ENCODE measurements around the gene MDK.
"Not testable (repeated sequence)": the region's sequence is repeated elsewhere in the genome, so short reads cannot be mapped to it uniquely, and the experiment has no call there.

Gene MDK

DNA sequence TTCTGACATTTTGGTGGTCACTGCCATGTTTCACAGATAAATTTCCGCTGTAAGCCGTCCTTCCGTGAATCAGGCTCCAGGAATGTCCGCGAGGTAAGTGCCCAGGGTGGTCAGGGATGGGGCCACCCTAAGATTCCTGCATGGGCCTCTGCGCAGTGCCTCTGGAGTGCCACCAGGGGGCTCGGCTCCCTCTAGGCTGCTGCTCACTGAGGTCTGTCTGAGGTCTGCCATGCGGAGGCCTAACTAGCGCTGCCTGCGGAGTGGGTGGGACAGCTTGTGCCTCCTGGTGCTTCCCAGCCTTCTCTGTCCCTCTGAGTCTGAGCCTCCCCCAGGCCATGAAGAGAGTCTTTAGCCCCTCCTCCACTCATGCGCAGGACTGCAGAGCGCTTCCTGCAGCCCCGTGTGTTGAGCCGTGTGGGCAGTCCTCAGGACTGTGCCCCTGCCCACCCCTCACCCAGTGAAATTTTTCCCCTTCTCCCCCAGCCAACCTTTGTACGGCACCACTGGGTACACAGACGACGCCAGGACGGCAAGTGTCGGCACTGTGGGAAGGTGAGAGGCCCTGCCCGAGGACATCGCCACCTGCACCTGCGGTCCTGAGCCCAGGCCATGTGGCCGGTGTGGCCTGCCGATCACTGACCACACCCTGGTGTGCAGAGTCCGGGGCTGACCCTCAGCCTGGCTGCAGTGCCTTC, 11.9 kb upstream of the MDK start:
- peak; percentile 58 to 65 for DNase-seq

DNA sequence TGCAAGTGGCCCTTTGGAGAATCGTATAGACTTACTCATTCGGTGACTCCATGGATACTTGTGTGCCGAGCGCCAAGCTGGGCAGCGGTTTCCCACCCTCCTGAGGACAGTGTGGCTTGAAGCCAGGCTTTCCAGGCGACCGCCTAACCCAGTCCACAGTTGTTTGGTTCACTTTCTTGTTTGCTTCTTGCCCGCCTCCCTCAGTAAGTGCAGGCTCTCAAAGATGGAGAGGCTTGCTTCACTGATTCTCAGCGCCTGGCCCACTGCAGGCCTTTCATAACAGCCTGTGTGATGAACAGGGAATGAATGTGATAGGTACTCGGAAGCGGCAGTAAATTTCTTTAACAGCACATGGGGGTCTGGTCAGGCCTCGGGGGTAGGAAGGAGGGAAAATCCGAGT, 11.2 kb upstream of the MDK start:
- DNase-seq: no peak

DNA sequence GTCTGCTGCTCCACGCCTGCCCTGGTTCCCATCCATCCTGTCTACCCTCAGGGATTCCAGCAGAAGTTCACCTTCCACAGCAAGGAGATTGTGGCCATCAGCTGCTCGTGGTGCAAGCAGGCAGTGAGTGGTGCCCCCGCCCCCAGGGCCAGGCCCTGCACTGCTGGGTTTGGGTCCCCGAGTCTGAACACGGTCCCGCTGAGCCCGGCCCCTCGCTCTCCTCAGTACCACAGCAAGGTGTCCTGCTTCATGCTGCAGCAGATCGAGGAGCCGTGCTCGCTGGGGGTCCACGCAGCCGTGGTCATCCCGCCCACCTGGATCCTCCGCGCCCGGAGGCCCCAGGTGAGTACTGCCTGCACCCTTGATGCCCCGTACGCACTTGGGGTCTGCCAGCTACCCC, 10.2 kb upstream of the MDK start:
- not testable (repeated sequence) for DNase-seq

DNA sequence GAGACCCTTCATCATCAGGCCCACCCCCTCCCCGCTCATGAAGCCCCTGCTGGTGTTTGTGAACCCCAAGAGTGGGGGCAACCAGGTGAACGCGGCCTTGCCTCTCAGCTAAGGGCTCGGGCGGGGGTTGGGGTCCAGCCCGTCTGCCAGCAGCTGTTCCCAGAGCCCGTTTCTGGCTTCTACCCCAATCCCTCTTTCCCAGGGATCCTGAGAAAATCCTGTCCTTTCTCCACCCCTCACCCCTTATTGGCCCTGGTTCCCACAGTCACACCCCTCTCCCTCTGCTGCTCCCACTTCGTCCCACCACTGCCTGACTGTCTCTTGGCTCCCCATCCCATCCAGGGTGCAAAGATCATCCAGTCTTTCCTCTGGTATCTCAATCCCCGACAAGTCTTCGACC, 9.4 kb upstream of the MDK start:
- no peak for DNase-seq

DNA sequence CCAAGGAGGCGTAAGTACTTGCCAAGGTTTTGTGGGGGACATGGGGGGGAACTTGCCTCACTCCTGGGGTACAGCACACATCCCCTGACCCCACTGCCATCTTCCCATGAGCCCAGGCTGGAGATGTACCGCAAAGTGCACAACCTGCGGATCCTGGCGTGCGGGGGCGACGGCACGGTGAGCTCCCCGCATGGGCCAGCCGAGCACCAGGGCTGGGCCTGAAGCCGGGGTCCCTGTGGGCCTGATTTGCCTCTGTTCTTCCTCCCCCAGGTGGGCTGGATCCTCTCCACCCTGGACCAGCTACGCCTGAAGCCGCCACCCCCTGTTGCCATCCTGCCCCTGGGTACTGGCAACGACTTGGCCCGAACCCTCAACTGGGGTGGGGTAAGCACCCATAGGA, 9.0 kb upstream of the MDK start:
- DNase-seq: not testable (repeated sequence)

DNA sequence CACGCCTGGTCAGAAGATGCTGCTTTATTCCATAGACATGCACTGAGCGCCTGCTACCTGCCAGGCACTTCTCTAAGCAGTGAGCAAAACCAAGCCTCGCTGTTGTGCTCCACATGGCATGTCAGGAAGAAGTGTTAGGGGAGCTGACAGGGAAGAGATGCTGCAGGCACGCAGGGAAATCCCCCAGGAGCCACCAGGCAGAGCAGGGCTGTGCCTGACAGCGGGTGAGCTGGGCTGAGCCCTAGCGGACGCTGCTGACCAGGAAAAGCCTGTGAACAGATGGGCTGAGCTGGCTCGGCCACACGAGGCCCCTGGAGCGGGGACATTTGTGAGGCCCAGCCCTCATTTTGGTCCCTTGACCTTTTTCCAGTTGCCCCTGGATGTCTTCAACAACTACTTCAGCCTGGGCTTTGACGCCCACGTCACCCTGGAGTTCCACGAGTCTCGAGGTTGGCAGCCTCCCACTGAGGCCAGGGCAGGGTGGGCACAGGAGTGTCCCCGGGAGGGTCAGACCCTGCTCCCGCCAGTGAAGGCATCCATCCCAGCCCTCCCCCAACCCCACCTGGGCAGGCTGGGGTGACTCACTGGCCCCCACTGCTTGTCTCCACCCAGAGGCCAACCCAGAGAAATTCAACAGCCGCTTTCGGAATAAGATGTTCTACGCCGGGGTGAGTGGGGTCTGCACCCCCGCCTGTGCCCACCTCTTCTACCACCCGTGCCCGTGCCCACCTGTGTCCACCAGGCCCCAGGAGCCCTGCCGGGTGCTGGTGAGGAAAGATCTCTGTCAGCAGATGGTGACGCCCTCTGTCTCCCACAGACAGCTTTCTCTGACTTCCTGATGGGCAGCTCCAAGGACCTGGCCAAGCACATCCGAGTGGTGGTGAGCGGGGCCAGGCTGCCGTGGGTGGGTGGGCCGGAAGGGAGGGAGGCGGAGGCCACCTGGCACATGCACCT, 7.4 kb upstream of the MDK start:
- no peak for DNase-seq

DNA sequence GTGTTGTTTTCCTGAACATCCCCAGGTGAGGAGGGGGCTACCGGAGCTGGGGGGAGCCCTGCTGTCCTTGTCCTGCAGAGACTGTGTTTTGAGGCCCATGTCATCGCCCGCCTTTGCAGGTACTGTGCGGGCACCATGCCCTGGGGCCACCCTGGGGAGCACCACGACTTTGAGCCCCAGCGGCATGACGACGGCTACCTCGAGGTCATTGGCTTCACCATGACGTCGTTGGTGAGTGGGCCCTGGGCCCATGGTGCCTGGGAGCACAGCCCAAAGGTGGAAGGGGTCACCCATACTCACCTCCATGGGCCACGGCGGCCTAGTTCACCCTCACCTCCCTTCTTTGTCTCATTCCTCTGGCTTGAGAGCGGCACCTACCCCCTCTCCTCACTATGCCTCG, 6.7 kb upstream of the MDK start:
- no peak for DNase-seq

DNA sequence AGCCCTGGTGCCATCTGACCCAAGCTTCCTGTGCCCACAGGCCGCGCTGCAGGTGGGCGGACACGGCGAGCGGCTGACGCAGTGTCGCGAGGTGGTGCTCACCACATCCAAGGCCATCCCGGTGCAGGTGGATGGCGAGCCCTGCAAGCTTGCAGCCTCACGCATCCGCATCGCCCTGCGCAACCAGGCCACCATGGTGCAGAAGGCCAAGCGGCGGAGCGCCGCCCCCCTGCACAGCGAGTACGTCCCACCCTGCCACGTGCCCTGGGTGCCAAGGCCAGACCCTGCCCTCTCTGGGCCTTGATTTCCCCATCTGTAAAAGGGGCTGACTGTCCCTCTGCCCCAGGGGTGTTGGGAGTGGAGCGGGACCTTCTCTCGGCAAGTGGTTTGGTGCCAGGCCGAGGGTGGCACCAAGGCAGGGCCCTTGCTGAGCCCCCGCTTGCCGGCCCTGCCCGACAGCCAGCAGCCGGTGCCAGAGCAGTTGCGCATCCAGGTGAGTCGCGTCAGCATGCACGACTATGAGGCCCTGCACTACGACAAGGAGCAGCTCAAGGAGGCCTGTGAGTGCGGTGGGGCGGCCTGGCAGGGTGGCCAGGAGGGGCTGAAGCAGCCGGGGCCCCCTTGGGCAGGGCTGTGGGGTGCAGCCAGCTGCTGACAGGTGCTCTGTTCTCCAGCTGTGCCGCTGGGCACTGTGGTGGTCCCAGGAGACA, 5.9 kb upstream of the MDK start:
- no peak for DNase-seq

DNA sequence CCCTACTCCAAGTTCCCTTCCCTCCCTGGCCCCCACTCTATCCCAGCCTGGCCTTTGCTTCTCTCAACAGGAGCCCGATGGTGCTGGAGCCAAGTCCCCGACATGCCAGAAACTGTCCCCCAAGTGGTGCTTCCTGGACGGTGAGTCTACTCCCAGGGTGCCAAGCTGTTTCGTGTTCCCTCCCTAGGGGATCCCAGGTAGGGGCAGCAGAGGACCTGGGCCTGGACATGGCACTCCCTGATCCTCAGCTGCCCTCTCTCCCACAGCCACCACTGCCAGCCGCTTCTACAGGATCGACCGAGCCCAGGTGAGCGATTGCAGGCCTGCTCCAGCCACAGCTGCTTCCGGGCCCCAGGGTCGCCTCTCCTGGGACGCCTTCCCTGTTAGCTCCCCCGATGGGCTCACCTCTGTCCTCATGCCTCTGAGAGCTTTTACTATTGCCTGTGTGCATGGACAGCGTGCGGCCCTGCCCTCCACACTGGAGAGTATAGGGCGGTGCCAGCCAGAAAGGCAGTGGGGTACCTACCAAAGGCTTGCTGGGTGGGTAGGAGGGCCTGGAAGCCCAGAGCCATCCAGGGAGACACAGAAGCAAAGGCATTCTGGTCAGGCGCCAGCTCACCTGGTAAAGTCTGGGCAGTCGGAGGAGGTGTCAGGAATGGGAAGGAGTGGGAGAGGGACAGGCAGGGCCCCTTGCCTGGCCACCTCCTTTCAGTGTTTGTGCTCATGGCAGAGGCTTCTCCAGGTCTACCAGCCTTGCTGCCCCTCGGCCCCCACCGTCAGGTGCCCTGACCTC, 5.0 kb upstream of the MDK start:
- DNase-seq: no peak

DNA sequence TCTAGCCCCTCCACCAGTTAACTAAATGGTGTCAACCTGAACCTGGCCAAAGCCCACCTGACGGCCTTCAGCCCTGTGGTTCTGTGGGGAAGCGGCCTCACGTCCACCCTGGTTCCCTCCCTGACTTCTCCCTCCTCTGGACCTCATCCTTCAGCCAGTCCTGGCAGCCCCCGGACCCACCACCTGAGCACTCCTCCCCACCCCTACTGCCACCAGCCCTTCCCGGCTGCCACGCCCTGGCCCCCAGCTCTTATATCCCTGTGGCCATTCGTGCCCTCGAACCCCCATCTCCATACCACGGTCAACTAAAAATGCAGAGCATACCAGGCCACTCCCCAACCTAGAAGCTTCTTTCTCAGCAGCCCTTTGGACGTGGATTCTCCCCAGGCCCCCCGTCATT, 4.2 kb upstream of the MDK start:
- no peak for DNase-seq

DNA sequence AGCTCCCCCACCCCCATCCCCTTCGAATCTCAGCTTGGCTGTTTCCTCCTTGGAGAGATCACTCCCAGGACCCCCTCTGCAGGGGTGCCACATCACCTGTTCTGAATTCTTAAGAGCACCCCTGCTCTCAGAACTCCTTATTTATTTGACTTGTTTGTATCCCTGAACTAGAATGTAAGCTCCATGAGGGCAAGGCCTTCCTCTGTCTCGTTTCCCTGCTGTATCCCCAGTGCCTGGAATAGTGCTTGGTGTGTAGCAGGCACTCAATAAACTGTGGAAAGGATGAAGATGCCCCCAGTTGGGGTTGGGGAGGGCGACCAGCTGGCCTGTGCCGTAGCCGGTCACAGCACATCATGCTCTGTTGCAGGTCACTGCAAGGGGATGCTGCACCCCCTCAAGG, 3.6 kb upstream of the MDK start:
- no peak for DNase-seq

DNA sequence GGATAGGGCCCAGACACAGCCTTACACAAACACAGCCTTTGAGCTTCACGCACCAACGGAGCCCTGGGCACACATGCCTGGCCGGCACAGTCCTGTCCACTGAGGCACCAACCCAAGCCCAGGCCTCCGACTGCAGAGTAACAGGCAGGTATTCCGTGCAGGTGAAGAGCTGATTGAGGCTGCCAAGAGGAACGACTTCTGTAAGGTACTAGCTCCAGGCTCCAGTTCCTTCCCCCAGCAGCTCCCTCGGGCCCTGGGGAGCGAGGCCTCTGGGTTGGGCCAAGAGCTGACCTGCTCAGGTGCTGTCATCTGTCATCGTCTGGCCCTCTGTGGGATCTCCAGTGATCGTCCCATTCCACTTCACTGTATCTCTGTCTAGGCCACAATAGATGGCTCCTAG, 3.2 kb upstream of the MDK start:
- no peak for DNase-seq

DNA sequence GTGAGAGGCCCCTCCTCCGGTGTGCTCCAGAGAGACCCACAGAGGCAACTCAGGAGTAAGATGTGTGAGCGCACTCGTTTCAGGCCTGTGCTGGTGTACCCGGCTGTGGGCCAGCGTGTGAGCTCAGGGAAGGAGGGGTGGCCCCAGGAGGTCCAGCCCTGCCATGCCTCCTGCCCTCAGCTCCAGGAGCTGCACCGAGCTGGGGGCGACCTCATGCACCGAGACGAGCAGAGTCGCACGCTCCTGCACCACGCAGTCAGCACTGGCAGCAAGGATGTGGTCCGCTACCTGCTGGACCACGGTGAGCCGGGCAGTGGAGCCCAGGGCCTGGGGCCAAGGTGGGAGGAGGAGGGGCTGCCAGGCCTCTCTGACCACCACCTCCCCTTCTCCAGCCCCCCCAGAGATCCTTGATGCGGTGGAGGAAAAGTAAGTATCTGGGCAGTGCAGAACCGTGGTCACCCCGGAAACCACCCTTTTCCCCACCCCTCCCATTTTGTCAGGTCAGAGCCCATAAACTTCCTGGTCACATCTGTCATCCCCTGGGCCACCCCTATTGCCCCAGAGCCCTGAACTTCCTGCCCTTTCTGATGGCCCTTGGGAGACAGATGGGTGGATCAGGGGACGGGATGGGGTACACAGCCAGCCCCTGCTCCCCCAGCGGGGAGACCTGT, 2.5 kb upstream of the MDK start:
- no peak for DNase-seq

DNA sequence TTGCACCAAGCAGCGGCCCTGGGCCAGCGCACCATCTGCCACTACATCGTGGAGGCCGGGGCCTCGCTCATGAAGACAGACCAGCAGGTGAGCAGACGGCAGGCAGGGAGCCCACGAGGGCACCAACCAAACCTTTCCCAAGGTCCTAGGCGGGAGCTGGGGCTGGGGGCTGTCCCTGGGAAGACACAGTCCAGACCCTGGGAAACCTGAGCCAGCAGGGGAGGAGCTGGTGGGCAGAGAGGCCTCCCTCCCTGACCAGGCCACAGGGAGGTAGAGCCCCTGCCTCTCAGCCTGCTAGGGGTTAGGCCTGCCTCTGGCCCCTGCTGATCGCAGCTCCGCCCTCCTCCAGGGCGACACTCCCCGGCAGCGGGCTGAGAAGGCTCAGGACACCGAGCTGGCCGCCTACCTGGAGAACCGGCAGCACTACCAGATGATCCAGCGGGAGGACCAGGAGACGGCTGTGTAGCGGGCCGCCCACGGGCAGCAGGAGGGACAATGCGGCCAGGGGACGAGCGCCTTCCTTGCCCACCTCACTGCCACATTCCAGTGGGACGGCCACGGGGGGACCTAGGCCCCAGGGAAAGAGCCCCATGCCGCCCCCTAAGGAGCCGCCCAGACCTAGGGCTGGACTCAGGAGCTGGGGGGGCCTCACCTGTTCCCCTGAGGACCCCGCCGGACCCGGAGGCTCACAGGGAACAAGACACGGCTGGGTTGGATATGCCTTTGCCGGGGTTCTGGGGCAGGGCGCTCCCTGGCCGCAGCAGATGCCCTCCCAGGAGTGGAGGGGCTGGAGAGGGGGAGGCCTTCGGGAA, 1.8 kb upstream of the MDK start:
- not testable (repeated sequence) for DNase-seq

DNA sequence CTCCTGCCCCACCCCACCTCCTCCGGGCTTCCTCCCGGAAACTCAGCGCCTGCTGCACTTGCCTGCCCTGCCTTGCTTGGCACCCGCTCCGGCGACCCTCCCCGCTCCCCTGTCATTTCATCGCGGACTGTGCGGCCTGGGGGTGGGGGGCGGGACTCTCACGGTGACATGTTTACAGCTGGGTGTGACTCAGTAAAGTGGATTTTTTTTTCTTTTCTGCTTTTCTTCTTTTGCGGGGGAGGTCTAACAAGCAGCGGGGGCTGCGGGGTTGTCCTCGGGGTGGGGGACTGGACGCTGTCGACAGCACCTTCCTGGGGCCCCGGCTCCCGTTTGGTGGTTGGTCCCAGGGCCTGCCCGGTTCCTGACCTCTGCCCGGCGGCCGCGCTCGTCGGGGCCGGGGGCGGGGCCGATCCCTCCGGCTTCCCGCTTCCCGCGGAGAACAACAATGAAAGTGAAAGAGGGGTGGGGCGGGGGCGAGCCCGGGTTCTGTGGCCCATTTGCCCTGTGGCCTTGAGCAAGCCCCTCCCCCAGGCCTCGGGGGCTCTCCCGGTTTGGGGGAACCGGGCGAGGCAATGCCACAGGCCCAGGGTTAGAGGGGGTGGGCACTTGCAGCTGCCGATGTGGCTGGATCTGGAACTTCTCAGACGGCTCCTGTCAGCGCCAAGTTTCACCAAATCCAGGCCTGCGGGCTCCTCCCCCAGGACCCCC, 975 bp upstream of the MDK start:
- DNase-seq: peak; percentile 51 to 60

DNA sequence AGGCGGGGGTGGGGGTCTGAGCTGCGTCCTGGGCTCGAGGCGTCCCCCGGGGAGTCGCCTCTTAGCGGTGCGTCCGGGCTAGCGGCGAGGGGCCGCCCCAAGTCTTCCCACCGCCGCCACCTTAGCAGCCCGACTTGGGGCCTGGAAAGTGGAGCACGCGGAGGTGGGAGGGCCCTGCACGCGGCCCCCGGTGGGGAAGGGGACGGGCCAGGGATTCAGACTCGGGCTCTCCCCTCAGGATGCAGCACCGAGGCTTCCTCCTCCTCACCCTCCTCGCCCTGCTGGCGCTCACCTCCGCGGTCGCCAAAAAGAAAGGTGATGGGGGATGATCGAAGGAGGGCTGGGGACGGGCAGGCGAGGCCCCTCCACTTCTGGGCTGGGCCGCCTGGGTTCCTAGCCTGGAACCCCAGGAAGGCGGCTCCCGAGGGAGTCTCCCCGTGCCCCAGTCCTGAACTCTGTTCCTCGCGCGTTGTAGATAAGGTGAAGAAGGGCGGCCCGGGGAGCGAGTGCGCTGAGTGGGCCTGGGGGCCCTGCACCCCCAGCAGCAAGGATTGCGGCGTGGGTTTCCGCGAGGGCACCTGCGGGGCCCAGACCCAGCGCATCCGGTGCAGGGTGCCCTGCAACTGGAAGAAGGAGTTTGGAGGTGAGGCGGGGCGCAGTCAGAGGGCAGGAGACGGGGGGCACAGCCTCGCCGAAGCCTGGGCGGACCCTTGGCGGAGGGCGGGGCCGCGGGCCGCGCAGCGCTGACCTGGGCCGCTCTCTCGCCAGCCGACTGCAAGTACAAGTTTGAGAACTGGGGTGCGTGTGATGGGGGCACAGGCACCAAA, 563 bp downstream of the MDK start:
- DNase-seq: no peak

DNA sequence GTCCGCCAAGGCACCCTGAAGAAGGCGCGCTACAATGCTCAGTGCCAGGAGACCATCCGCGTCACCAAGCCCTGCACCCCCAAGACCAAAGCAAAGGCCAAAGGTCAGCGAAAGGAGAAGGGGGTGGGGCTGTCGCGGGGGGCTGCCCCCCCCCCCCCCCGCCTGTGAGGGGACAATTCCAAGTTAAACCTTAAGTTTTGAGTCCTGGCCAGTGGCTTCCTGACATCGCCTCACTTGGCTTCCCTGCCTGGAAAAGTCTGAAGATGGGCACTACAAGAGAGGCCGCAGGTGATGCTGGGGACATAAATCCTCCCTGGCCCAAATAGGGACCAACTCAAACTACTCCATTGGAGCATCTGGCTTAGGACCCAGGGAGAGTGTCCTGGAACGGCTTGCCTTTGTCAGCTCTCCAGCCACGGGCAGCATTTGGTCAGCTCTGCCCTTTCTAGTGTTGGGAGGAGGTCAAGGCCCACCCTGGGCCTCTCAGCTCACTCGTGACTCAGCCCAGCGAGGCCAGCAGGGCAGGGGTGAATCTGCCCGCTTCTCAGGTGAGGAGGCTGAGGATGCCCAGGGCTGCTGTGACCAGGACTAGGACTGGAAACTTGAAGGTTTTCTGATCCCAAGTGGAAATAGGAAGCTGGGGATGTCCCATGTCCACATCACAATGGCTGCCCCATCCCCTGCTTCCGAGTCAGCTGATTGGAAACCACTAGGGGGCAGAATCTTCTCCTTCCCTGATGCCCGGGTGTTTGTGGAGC, 1.4 kb downstream of the MDK start:
- DNase-seq: no peak

DNA sequence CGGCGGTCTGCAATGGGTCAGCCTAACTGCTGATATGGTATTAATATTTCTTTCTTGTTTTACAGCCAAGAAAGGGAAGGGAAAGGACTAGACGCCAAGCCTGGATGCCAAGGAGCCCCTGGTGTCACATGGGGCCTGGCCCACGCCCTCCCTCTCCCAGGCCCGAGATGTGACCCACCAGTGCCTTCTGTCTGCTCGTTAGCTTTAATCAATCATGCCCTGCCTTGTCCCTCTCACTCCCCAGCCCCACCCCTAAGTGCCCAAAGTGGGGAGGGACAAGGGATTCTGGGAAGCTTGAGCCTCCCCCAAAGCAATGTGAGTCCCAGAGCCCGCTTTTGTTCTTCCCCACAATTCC, 1.9 kb downstream of the MDK start:
- no peak for DNase-seq
